Gastroesophageal sphincter (tissue), 3 donors: ENCODE measurements around the gene COL11A2.

Source experiments
- CTCF ChIP-seq, 4 experiments: fragments of 200-600 bp in 2 of 4; fragments of 450-650 bp in 2 of 4; sonication (generic) in 1 of 4; IDR thresholded peaks; one replicate each; pipeline ENCODE4 v1.5.1; 2017 to 2019; ENCODE audit warnings: antibody characterized with exemption in 4 of 4, mild to moderate bottlenecking in 2 of 4, moderate library complexity in 2 of 4
- EP300 ChIP-seq: sonication (generic); formaldehyde crosslinking; IDR thresholded peaks from one replicate; pipeline ENCODE4 v1.6.1; 2017; ENCODE audit warnings: antibody characterized with exemption, mild to moderate bottlenecking
- POLR2A ChIP-seq, 2 donors: fragments of 450-650 bp; IDR thresholded peaks; one replicate each; pipeline ENCODE4 v1.6.1; 2017; ENCODE audit warnings: antibody characterized with exemption in 2 of 2, mild to moderate bottlenecking in 2 of 2, moderate library complexity in 1 of 2

DNA sequence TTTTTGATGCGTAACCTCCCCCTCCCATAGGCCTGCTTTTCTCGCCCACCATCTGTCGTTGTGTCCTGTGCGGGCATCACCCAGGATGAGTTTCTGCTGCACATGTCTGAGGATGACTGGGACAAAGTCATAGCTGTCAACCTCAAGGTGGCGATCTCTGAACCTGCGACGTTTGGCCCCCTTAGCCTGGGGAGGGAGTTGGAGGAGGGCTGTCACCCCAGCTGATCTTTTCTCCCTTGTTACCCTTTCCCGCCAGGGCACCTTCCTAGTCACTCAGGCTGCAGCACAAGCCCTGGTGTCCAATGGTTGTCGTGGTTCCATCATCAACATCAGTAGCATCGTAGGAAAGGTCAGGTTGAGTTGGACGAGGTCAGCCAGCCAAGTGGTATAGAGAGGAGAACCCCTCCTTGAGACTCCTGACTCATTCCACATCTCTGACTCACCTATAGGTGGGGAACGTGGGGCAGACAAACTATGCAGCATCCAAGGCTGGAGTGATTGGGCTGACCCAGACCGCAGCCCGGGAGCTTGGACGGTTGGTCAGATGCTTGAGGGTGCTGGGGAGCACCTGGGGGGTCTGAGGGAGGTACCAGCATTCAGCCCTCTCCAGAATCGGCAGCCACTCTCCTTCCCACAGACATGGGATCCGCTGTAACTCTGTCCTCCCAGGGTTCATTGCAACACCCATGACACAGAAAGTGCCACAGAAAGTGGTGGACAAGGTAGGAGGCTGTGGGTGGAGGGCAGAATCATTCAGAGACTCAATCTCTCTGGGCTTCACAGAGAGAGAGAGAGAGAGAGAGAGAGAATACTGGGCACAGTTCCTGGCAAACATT lies 13.1 kb upstream of the COL11A2 start:
- TF ChIP-seq CTCF (IDR thresholded peaks at IDR 0.05) (no peak), POLR2A (IDR thresholded peaks at IDR 0.05) (no peak), EP300 (no peak)
